Body of pancreas (tissue), 4 donors: Measurements from ENCODE around the gene GNB1L. TPM values are rescaled to one million over a fixed set of nuclear protein-coding genes. Genes with fewer than 3 reads are reported as not detected.
"Not testable (repeated sequence)": the region's sequence is repeated elsewhere in the genome, so short reads cannot be mapped to it uniquely, and the experiment has no call there.

Experiments used
- ATAC-seq: fragments of 150-250 bp; one replicate; pipeline ENCODE4 v1.9.1; 2016
- DNase-seq, 4 donors: peaks; one replicate each; pipeline ENCODE4 v3.0.0-alpha.2; 2019
- H3K27ac ChIP-seq, 4 donors: fragments of 200-600 bp; sonication (generic); 1 replicate in 3 of 4; 2 replicates in 1 of 4; pipeline versions ENCODE4 v1.5.1 to v1.6.1; 2016 to 2019; ENCODE audit warnings: mild to moderate bottlenecking in 1 of 4, mixed read lengths in 1 of 4, moderate library complexity in 1 of 4
- H3K27me3 ChIP-seq, 2 donors: fragments of 200-600 bp; sonication (generic); one replicate each; pipeline ENCODE4 v1.6.0; 2016; ENCODE audit warnings: mild to moderate bottlenecking in 1 of 2
- H3K36me3 ChIP-seq, 2 donors: fragments of 200-600 bp; sonication (generic); replicated peaks in 1 of 2; 2 replicates each; pipeline ENCODE4 v1.5.1; 2016; ENCODE audit warnings: low read depth in 2 of 2; ENCODE audit not compliant: insufficient read depth in 1 of 2
- H3K4me1 ChIP-seq: fragments of 200-600 bp; sonication (generic); one replicate; pipeline ENCODE4 v1.6.0; 2016
- H3K4me3 ChIP-seq, 2 donors: fragments of 200-600 bp; sonication (generic); 1 replicate in 1 of 2; 2 replicates in 1 of 2; pipeline ENCODE4 v1.5.1; 2016 to 2019
- H3K9me3 ChIP-seq, 3 donors: fragments of 200-600 bp; sonication (generic); 1 replicate in 2 of 3; 2 replicates in 1 of 3; pipeline ENCODE4 v1.5.1; 2016
- CTCF ChIP-seq, 7 experiments: fragments of 450-650 bp in 4 of 7; fragments of 200-600 bp in 3 of 7; sonication (generic) in 3 of 7; IDR thresholded peaks; one replicate each; pipeline ENCODE4 v1.5.1; 2016 to 2019; ENCODE audit warnings: antibody characterized with exemption in 7 of 7
- POLR2A ChIP-seq, 3 donors: fragments of 450-650 bp; IDR thresholded peaks; one replicate each; pipeline ENCODE4 v1.6.1; 2016; ENCODE audit warnings: antibody characterized with exemption in 3 of 3, mild to moderate bottlenecking in 2 of 3
- WGBS, 2 donors: methylation state at CpG; one replicate each; pipeline ENCODE4 v1.1.5; 2017; 5-methylcytosine and 5-hydroxymethylcytosine counted together
- intact Hi-C: fragments of 100-400 bp; cut with DNase I; formaldehyde crosslinking; loops from one replicate; pipeline ENCODE4 v1.15.1; 2023
- total RNA-seq, 2 donors: library from RNA; depleted of rRNA; stranded (reverse); fragments of >200 nt; gene quantifications; one replicate each; pipeline ENCODE4 v1.1.0, GENCODE V29; 2016

The GNB1L gene
- total RNA-seq, 2 donors from 2014 or later, result 1.3 to 3.3 TPM

- ATAC-seq, result no peak
- H3K9me3 ChIP-seq, result no peaks in the 10 kb centered on the region
- H3K36me3 ChIP-seq, result no peaks in the 10 kb centered on the region
- peaks cover 0 to 5% of the 10 kb centered on the region in 2 donors for H3K27me3 ChIP-seq
- H3K27ac ChIP-seq, result no peak overlapping the region
- no peak for DNase-seq
- TF ChIP-seq POLR2A (IDR thresholded peaks at IDR 0.05), result no peak
- no peak for TF ChIP-seq CTCF (IDR thresholded peaks at IDR 0.05)
- WGBS, 2 donors, result 72 to 77% methylated on average over 13 to 24 of the region's 24 CpGs
- H3K4me1 ChIP-seq, result no peaks in the 10 kb centered on the region
- intact Hi-C loops, result no loop called here
- no peak overlapping the region for H3K4me3 ChIP-seq
Observed at GRCh38 chr22:19783586-19784383, 70.9 kb downstream of the GNB1L start.

GRCh38 chr22:19782533-19782932, 72.1 kb downstream of the GNB1L start:
- ATAC-seq (no peak), DNase-seq (no peak)
- Histone ChIP-seq H3K9me3 (no peaks in the 10 kb centered on the region), H3K27ac (no peak overlapping the region), H3K4me3 (no peak overlapping the region), H3K36me3 (no peaks in the 10 kb centered on the region), H3K27me3 (peaks cover 0 to 5% of the 10 kb centered on the region in 2 donors), H3K4me1 (no peaks in the 10 kb centered on the region)
- 85 to 88% methylated on average over 1 of the region's 1 CpG for WGBS, 2 donors
- intact Hi-C loops, result no loop called here
- TF ChIP-seq POLR2A (IDR thresholded peaks at IDR 0.05) (no peak), CTCF (IDR thresholded peaks at IDR 0.05) (no peak)

GRCh38 chr22:19779685-19780268, 74.9 kb downstream of the GNB1L start:
- Histone ChIP-seq H3K27me3 (peaks cover 0 to 5% of the 10 kb centered on the region in 2 donors), H3K36me3 (no peaks in the 10 kb centered on the region), H3K4me3 (no peak overlapping the region), H3K27ac (no peak overlapping the region), H3K4me1 (no peaks in the 10 kb centered on the region), H3K9me3 (no peaks in the 10 kb centered on the region)
- DNase-seq (no peak), ATAC-seq (no peak)
- no peak for TF ChIP-seq POLR2A (IDR thresholded peaks at IDR 0.05)
- intact Hi-C loops, result no loop called here
- WGBS, 2 donors, result 49 to 53% methylated on average over 13 of the region's 13 CpGs

GRCh38 chr22:19779011-19779421, 75.7 kb downstream of the GNB1L start:
- ATAC-seq, result no peak
- intact Hi-C loops, result no loop called here
- no peak for DNase-seq
- H3K9me3 ChIP-seq, result no peaks in the 10 kb centered on the region
- no peak overlapping the region for H3K4me3 ChIP-seq
- peaks cover 0 to 5% of the 10 kb centered on the region in 2 donors for H3K27me3 ChIP-seq
- H3K36me3 ChIP-seq, result no peaks in the 10 kb centered on the region
- no peak overlapping the region for H3K27ac ChIP-seq
- 69 to 70% methylated on average over 6 to 10 of the region's 10 CpGs for WGBS, 2 donors
- no peaks in the 10 kb centered on the region for H3K4me1 ChIP-seq
- TF ChIP-seq POLR2A (IDR thresholded peaks at IDR 0.05), result no peak
- TF ChIP-seq CTCF (IDR thresholded peaks at IDR 0.05), result no peak

GRCh38 chr22:19777192-19777591, 77.5 kb downstream of the GNB1L start:
- H3K4me1 ChIP-seq, H3K27me3 ChIP-seq, H3K36me3 ChIP-seq, intact Hi-C loops, DNase-seq, H3K9me3 ChIP-seq, H3K4me3 ChIP-seq, ATAC-seq, H3K27ac ChIP-seq: not testable (repeated sequence)
- WGBS, 2 donors, result 84 to 89% methylated on average over 6 of the region's 6 CpGs
